HG03442 (cell line): ENCODE measurements around the gene PSG1.
"Not testable (repeated sequence)": the region's sequence is repeated elsewhere in the genome, so short reads cannot be mapped to it uniquely, and the experiment has no call there.

Experiments used
- ATAC-seq: cut with Tn5 transposase; IDR thresholded peaks from one replicate; pipeline ENCODE4 v1.9.1; 2021; ENCODE audit warnings: mild to moderate bottlenecking, moderate library complexity; ENCODE audit not compliant: unreplicated experiment

The PSG1 gene

DNA sequence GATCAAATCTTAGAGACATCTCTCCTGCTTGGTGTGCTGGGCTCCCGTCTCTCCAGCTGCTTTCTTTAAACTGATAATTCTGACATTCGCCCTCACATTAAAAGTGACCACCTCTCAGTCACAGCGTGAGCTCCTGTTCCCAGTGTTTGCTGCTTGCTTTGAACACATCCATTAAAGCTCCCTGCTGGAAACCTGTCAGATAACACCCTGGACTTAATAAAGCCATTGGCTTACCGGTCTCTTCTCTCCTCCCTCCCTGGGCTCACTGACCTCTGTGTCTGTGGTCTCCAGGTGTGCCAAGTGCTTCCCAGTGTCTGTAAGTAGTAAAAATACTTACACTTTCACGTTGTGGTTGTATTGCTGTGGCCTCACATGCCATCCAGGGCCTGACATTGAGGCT is 2.5 kb upstream of the PSG1 start:
- ATAC-seq, result not testable (repeated sequence)

DNA sequence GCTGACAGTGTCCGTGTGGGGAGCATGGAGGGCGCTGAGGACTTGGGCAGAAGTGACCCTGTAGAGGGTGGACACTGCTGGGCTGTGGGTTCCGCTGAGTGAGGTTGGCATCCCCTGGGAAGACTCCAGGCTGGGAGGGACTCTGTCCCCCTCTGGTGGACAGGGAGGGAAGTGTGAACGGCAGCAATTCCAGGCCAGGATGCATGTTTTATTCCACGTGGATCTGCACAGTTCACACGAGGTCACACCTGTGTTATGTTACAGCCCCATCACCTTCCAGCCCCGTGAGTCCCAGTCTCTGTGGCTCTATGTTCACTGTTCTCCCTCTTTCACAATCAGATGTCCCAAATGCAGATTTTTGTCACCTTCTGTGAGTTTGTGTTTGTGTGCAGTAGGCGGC is 1.8 kb upstream of the PSG1 start:
- ATAC-seq, result not testable (repeated sequence)

DNA sequence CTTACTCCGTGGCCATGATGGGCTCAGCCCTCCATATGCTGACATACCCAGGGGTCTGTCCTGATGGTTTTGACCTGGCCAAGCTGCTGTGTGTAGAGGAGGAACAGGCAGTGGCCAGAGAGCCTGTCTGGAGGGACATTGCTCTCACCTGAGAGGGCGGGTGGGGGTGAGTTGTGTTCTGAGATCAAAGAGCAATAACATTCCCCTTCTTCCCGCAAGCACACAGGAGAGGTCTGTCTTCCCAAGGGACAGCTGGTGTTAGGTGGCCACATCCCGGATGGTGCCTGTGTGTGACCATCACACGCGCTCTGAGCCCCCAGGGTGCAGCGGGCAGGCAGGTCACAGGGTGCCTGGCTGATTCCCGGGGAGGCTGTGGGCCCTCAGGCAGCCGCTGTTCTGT is 1.1 kb upstream of the PSG1 start:
- not testable (repeated sequence) for ATAC-seq

DNA sequence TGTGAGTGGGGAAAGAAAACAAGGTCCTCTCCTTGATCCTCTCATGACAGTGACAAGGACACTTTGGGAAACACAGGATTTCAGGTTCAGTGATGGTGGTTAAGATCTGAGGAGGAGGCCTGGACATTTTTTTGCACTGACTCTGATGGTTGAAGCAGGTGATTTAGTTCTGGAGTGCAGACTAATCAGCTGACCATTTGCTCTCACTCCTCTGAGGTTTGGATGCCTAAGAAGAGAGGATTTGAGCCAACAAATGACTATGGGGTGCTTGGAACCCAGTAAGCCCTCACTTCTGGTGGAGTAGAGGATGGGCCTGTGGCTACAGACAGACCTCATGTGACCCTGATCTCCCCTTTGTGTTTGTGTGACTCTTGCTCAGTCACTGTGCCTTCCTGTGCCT is 2.9 kb downstream of the PSG1 start:
- ATAC-seq, result not testable (repeated sequence)

DNA sequence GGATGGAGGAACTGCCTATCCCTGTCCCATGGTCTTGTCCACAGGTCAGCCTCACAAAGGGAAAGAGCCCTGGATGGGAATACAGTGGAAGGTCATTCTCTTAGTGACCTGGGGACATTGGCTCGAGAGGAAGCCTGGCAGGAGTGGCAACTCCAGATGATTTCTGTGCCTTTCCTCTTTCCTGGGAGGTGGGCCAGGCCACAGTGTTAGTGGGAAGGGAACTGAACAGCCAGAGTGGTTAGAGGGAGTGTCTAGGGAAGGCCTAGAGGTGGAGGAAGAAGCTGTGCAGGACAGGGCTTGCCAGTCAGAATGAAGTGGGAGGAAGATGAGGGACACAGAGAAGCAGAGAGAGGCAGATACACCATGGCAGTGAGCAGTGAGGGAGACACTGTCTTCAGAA is 3.6 kb downstream of the PSG1 start:
- ATAC-seq, result not testable (repeated sequence)

DNA sequence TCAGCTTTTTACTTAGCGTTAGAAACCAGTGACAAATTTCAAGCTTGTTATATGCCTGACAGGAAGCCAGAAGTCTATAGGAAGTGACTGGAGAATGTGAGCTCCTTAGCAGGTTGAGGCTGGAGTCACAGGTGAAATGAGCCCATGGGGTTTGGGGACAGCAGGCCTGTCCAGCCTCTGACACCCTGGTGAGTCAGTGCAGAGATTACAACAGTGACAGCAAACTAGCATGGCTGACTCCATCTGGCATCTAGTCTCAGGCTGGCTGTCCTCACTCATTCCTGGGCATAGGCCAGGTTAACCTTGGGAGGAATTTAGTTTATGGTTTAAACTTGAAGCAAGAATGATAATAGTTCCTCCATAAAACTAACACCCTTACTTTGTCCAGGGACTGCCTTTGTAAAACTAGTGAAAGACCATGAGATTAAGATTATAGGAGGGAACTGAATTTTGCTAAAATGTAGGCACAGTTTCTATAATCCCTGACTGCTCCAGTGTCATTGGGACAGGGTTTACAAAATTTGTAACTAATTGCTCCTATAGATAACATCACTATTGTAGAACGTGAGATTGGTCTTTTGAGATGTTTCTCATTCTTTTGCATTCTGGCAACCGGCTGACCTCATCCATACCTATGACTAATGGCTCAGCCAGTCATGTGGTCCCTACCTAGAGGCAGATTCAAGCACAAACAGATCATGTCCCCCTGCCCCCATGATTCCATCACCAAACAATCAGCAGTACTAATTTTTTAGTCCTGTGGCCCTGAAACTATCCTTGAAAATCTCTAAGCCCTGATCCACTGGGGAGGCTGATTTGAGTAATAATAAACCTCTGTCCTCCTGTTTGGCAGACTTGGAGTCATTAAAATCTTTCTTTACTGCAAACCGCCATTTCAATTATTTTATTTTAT is 4.4 kb downstream of the PSG1 start:
- not testable (repeated sequence) for ATAC-seq

DNA sequence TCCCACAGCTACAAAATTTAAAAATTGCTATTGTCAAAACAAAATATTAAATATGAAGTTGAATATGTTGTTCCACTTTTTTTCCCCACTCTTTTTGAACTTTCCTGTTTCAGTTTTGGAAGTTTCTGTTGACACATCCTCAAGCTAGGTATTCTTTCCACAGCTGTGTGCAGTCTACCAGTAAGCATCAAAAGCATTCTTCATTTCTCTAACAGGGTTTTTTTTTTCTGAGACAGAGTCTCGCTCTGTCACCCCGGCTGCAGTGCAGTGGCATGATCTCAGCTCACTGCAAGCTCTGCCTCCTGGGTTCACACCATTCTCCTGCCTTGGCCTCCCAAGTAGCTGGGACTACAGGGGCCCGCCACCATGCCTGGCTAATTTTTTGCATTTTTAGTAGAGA is 5.4 kb downstream of the PSG1 start:
- not testable (repeated sequence) for ATAC-seq

DNA sequence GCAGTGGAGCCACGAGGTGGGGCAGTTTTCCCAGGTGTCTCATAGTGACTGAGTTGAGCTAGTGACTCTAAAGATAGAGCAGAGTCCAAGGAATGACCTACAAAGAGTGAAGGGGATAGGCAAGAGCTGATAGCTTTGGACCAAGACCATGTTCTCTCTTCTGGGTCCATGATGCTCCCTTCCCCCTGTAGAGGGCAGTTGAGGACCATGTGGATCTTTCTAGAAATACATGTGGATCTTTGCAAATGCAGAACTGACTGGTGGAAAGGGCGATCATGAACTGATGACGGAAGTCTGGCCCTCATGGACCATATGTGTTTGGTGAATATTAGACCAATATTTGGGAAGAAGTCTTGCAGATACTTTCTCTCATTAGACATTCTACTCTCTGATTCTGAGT is 6.9 kb downstream of the PSG1 start:
- ATAC-seq, result no peak

DNA sequence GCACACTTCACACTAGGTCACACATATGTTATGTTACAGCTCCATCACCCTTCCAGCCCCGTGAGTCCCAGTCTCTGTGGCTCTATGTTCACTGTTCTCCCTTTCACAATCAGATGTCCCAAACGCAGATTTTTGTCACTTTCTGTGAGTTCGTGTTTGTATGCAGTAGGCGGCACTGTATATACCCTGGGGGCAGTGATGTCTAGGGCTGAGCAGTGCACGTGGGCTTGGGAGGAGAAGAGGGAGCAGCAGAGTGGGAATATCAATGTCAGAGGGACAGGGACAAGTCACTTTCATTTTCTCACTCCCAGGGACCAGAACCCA is 22.0 kb downstream of the PSG1 start:
- no peak for ATAC-seq

DNA sequence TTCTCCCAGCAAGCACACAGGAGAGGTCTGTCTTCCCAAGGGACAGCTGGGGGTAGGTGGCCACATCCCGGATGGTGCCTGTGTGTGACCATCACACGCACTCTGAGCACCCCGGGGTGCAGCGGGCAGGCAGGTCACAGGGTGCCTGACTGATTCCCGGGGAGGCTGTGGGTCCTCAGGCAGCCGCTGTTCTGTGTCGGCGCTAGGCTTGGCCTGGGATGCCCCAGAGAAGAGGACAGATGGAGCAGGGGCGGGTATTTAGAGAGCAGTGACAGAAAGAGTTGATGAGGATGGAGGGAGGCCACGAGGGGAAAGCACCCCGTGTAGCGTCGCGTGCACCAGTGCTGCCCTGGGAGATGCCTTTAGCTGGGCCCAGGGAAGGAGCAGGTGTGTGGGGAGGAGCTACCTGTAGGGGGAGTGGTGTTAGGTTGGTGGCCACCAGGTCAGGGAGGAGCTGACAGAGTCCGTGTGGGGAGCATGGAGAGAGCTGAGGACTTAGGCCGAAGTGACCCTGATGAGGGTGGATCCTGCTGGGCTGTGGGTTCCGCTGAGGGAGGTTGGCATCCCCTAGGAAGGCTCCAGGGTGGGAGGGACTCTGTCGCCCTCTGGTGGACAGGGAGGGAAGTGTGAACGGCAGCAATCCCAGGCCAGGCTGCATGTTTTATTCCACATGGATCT is 22.5 kb downstream of the PSG1 start:
- ATAC-seq, result not testable (repeated sequence)

DNA sequence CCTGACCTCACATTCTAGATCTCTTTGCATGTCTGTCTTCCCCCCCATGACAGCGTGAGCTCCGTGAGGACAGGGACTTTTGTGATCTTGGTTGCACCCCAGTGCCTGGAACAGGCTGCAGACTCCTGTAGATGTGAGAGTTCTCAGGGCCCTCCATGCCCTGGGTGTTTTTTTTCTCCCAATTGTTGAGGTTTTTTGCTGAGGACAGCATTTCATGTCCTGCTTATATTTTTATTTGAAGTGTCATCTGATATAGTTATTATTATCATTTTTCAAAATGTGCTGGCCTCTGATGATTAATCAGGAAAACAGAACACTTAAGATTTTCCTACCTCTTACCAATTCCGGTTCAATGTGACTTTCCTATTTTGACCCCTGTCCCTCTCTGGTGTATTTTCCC is 24.8 kb downstream of the PSG1 start:
- ATAC-seq, result not testable (repeated sequence)

DNA sequence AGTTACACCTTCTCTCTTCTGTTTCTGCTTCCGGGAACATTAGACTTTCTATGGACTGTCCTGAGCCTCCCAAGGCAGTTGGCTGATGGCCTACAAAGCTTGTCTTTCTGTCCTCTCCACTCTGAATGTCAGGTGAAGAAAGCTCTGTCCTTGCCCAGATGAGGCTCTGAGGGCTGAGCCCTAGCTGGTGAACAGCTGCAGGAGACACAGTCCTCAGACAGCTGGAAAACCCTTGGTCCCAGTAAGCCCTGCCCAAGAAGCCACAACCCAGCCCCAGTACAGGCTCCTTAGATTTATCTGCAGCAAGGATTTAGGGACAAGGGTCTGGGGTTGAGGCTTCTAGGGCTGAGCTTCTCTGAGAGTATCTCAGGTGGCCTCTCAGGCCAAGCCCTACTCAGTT is 26.3 kb downstream of the PSG1 start:
- ATAC-seq, result not testable (repeated sequence)

DNA sequence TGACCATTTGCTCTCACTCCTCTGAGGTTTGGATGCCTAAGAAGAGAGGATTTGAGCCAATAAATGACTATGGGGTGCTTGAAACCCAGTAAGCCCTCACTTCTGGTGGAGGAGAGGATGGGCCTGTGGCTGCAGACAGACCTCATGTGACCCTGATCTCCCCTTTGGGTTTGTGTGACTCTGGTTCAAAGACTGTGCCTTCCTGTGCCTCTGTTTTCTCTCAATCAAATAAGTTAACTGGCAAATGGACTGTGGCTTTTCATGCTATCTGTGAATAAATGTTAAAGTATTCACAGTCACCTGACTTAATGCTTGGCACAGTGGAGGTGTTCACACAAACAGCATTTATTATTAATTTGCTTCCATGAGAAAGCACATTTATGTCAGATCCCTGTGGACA is 26.7 kb downstream of the PSG1 start:
- ATAC-seq, result not testable (repeated sequence)

DNA sequence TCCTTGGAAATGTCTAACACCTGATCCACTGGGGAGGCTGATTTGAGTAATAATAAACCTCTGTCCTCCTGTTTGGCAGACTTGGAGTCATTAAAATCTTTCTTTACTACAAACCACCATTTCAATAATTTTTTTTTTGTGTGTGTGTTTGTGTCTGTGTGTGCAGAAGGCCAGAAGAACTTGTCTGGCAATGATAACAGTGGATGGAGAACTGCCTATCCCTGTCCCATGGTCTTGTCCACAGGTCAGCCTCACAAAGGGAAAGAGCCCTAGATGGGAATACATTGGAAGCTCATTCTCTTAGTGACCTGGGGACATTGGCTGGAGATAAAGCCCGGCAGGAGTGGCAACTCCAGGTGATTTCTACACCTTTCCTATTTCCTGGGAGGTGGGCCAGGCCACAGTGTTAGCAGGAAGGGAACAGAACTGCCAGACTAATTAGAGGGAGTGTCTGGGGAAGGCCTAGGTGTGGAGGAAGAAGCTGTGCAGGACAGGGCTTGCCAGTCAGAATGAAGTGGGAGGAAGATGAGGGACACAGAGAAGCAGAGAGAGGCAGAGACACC is 27.7 kb downstream of the PSG1 start:
- not testable (repeated sequence) for ATAC-seq

DNA sequence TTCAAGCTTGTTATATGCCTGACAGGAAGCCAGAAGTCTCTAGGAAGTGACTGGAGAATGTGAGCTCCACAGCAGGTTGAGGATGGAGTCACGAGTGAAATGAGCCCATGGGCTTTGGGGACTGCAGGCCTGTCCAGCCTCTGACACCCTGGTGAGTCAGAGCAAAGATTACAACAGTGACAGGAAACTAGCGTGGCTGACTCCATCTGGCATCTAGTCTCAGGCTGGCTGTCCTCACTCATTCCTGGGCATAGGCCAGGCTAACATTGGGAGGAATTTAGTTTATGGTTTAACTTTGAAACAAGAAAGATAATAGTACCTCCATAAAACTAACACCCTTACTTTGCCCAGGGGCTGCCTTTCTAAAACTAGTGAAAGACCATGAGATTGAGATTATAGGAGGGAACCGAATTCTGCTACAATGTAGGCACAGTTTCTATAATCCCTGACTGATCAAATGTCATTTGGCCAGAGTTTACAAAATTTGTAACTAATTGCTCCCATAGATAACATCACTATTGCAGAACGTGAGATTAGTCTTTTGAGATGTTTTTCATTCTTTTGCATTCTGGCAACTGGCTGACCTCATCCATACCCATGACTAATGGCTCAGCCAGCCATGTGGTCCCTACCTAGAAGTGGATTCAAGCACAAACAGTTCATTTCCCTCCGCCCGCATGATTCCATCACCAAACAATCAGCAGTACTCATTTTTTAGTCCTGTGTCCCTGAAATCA is 28.4 kb downstream of the PSG1 start:
- no peak for ATAC-seq

DNA sequence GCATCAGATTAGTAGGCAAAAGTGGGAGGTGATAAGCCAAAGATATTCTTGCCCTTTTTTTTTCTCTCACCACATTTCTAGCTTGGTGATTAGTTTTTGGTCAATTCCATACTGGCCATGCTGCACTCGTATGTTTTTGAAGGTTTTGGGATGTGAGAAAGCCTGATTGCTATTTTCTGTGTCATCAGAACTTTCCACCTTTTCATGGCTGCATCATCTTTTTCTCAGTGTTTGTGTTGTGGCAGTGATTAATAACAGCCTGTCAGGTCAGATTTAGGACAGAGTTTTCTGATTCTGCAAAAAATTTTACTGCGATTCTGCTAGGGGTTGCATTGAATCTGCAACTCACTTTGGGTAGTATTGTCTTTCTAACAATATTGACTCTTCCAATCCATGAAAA is 32.9 kb downstream of the PSG1 start:
- ATAC-seq, result no peak

DNA sequence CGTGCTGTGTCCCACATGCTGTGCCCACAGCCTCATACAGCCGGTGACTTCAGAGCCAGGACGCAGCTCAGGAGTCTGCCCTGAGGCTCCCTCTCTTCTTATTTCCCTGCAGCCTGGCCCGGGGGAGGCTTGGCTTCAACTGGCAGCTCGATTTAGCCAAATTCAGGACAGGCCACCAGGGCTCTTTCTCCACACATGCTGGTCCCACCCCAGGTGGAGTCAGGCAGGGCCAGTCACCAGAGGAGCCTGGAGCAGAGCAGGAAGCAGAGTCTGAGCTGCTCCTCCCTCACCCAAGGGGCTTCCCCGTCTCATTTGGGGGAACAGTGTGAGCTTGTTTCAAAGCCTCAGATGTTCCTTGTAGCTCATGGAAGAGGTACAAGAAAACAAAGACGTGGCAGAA is 35.9 kb downstream of the PSG1 start:
- not testable (repeated sequence) for ATAC-seq

DNA sequence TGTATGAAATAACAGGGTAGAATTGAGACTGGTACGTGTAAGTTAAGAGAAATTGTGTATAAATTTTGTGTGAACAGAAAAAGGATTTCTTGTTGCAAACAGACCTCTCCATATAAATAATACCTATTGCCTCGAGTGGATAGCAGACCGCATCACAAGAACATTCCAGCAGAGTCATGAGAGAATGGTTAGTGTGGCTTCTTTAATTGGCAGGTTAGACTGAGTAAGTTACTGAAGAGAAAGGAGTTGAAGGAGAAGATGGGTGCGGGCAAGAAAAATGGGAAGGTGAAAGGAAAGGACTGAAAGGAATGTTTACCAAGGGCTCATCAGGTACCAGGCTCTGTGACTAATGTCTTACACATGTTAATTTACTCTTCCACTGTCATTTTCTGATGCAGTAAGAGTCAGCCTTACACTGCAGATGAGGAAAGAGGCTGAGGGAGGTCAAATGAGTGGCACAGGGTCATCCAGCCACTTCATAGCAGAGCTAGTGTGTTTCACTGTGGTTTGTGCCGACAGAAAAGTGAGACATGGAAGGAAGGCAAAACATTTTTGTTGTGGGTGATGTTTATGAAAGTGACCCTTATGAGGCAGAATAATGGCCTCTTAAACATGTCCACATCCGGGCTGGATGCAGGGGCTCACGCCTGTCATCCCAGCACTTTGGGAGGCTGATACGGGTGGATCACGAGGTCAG is 46.6 kb downstream of the PSG1 start:
- ATAC-seq, result not testable (repeated sequence)

DNA sequence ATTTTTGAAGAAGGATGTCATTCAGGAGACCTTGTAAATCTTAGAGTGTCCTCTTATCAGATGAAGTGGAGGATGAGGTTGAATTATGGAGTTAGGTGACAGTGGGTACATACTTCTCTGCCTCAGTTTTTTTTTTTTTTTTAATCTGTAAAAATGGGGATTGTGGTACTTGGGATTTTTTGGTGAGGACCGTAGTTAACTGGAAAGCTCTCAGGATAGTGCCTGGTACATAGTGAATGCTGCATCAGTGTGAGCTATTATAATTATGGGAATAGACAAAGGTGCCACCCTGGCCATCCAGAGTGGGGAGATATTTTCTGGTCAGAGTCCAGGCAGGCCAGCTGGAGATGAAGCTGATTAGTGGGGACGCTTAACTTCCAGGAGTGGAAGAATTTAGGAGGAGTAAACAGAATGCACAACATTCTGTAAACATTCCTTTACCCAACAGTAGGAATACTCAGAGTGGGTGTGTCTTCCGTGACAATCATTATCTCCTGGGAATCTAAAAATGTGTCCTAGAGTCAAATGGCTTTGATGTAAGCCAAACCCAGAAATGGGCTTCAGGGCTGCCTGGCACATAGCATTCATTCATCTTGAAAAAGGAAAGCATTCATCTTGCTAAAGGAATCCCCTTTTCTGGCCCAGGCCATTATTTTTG is 47.4 kb downstream of the PSG1 start:
- not testable (repeated sequence) for ATAC-seq
